H1 (cell line): ENCODE results near the gene USF1. TPM values are rescaled to one million over a fixed set of nuclear protein-coding genes. Genes with fewer than 3 reads are reported as not detected.

Experiments
- BACH1 ChIP-seq: IDR thresholded peaks from 2 replicates; pipeline ENCODE4 v1.6.1; 2012; ENCODE audit warnings: low read length, improper control_type of control experiment
- MAFK ChIP-seq: IDR thresholded peaks from 2 replicates; pipeline ENCODE4 v1.6.1; 2012; ENCODE audit warnings: low read depth, mild to moderate bottlenecking, improper control_type of control experiment, low read length
- PHF8 ChIP-seq: fragments of 200-600 bp; sonication (generic); conservative IDR thresholded peaks from 2 replicates; pipeline ENCODE4 v1.7.1; 2012; ENCODE audit warnings: low read depth, mild to moderate bottlenecking, inconsistent platforms, low read length, moderate library complexity
- POLR2AphosphoS5 ChIP-seq: IDR thresholded peaks from 2 replicates; pipeline ENCODE4 v1.6.1; 2011; ENCODE audit warnings: low read depth, low read length
- SP4 ChIP-seq: IDR thresholded peaks from 2 replicates; pipeline ENCODE4 v1.6.1; 2012; ENCODE audit warnings: low read length, inconsistent platforms
- polyA plus RNA-seq, 7 experiments: library from polyadenylated mRNA; depleted of rRNA in 3 of 7; stranded (reverse) in 5 of 7; unstranded in 2 of 7; fragments of >200 nt in 5 of 7; fragments of 200-250 nt in 2 of 7; gene quantifications; 1 replicate in 5 of 7; 2 replicates in 1 of 7; 4 replicates in 1 of 7; pipeline versions ENCODE4 v1.2.1 to v1.2.3, GENCODE V29; 2011 to 2013; ENCODE audit warnings: missing spikeins in 2 of 7, mixed read lengths in 2 of 7
- total RNA-seq: library from RNA; stranded (reverse); fragmentation: NEBNext Ultra II Directional; extraction: Animal tissue kit (Norgen Biotek cat#: 25700); gene quantifications from 2 replicates; pipeline ENCODE4 v1.2.1, GENCODE V29; 2021

USF1 gene
- total and polyA plus RNA-seq, 2 of the 8 experiments (the other 6 are each of a cell fraction or from before 2014, with no cell fraction given), result 45.7 to 68.9 TPM

GRCh38 chr1:161080441-161081405 is 34.9 kb upstream of the USF1 start (continued):
- no peak for TF ChIP-seq SP4
- TF ChIP-seq MAFK, result no peak
- no peak for TF ChIP-seq BACH1
- no peak for TF ChIP-seq POLR2AphosphoS5
- no peak for TF ChIP-seq PHF8
